Testis (tissue), 2 donors: ENCODE data around the gene RFK.

Source experiments
- CTCF ChIP-seq, 3 experiments: fragments of 450-650 bp in 2 of 3; fragments of 200-600 bp in 1 of 3; sonication (generic) in 1 of 3; IDR thresholded peaks; one replicate each; pipeline ENCODE4 v1.5.1; 2016 to 2019; ENCODE audit warnings: antibody characterized with exemption in 3 of 3, mild to moderate bottlenecking in 2 of 3, moderate library complexity in 1 of 3
- POLR2A ChIP-seq: fragments of 450-650 bp; IDR thresholded peaks from one replicate; pipeline ENCODE4 v1.6.1; 2017; ENCODE audit warnings: antibody characterized with exemption, mild to moderate bottlenecking, moderate library complexity

GRCh38 chr9:76438841-76439588 lies 44.8 kb upstream of the RFK start:
- TF ChIP-seq CTCF (IDR thresholded peaks at IDR 0.05), result no peak
- no peak for TF ChIP-seq POLR2A
